ENCODE measurements around the gene CCNL2. TPM values are rescaled to one million over a fixed set of nuclear protein-coding genes. Genes with fewer than 3 reads are reported as not detected.

The CCNL2 gene
- total and polyA plus RNA-seq, 4 donors = 148 to 303 (median 196) TPM

GRCh38 chr1:1353389-1354151 lies 45.6 kb downstream of the CCNL2 start:
- Histone ChIP-seq H3K36me3 (ENCODE audit: control insufficient read depth, insufficient read depth, low read length) (peaks cover 35% of the 10 kb centered on the region), H3K27me3 (ENCODE audit: control insufficient read depth, insufficient read depth, low read length) (peaks cover 23% of the 10 kb centered on the region), H3K4me1 (ENCODE audit: control insufficient read depth, insufficient read depth, low read length) (peaks cover 60% of the 10 kb centered on the region), H3K4me3 (ENCODE audit: low read depth, low read length) (no peak overlapping the region), H3K9me3 (ENCODE audit: control insufficient read depth, insufficient read depth, low read length) (no peaks in the 10 kb centered on the region), H3K27ac (ENCODE audit: low read depth, low read length) (no peak overlapping the region)
- DNase-seq (ENCODE audit: low read depth in 4 of 6, low spot score in 6 of 6) = no peak
- 58% methylated on average over 16 of the region's 28 CpGs for WGBS (ENCODE audit: insufficient coverage)

- WGBS (ENCODE audit: insufficient coverage) = 56% methylated on average over 3 of the region's 5 CpGs
- Histone ChIP-seq H3K4me1 (ENCODE audit: control insufficient read depth, insufficient read depth, low read length) (peaks cover 59% of the 10 kb centered on the region), H3K36me3 (ENCODE audit: control insufficient read depth, insufficient read depth, low read length) (peaks cover 35% of the 10 kb centered on the region), H3K4me3 (ENCODE audit: low read depth, low read length) (no peak overlapping the region), H3K27ac (ENCODE audit: low read depth, low read length) (no peak overlapping the region), H3K9me3 (ENCODE audit: control insufficient read depth, insufficient read depth, low read length) (no peaks in the 10 kb centered on the region), H3K27me3 (ENCODE audit: control insufficient read depth, insufficient read depth, low read length) (peaks cover 17% of the 10 kb centered on the region)
- DNase-seq (ENCODE audit: low read depth in 4 of 6, low spot score in 6 of 6) = no peak
These were observed 46.2 kb downstream of the CCNL2 start for GRCh38 chr1:1352786-1353388.

GRCh38 chr1:1351511-1352427 lies 47.4 kb downstream of the CCNL2 start:
- Histone ChIP-seq H3K27me3 (ENCODE audit: control insufficient read depth, insufficient read depth, low read length) (peaks cover 14% of the 10 kb centered on the region), H3K4me3 (ENCODE audit: low read depth, low read length) (no peak overlapping the region), H3K4me1 (ENCODE audit: control insufficient read depth, insufficient read depth, low read length) (peaks cover 59% of the 10 kb centered on the region), H3K9me3 (ENCODE audit: control insufficient read depth, insufficient read depth, low read length) (no peaks in the 10 kb centered on the region), H3K27ac (ENCODE audit: low read depth, low read length) (peak overlapping the region; percentile 40), H3K36me3 (ENCODE audit: control insufficient read depth, insufficient read depth, low read length) (peaks cover 45% of the 10 kb centered on the region)
- DNase-seq (ENCODE audit: low read depth in 4 of 6, low spot score in 6 of 6) = peak in 1 of 6 donors; percentile 41
- 38% methylated on average over 27 of the region's 29 CpGs for WGBS (ENCODE audit: insufficient coverage)

- Histone ChIP-seq H3K36me3 (ENCODE audit: control insufficient read depth, insufficient read depth, low read length) (peaks cover 64% of the 10 kb centered on the region), H3K27ac (ENCODE audit: low read depth, low read length) (no peak within 1 kb of the TSS)
- WGBS (ENCODE audit: insufficient coverage) = under 1% methylated on average over 107 of the region's 122 CpGs
These were observed 49.7 kb downstream of the CCNL2 start, which contains the start of gene DVL1 for GRCh38 chr1:1349256-1350012. TSS of gene DVL1 (minus strand) at chr1:1349418. CDS start at chr1:1349065, 353 bp downstream.

GRCh38 chr1:1348420-1349255 lies 50.5 kb downstream of the CCNL2 start:
- Histone ChIP-seq H3K36me3 (ENCODE audit: control insufficient read depth, insufficient read depth, low read length) (peaks cover 64% of the 10 kb centered on the region), H3K27ac (ENCODE audit: low read depth, low read length) (no peak overlapping the region), H3K4me1 (ENCODE audit: control insufficient read depth, insufficient read depth, low read length) (peaks cover 59% of the 10 kb centered on the region), H3K27me3 (ENCODE audit: control insufficient read depth, insufficient read depth, low read length) (peaks cover 6% of the 10 kb centered on the region), H3K9me3 (ENCODE audit: control insufficient read depth, insufficient read depth, low read length) (no peaks in the 10 kb centered on the region), H3K4me3 (ENCODE audit: low read depth, low read length) (peak overlapping the region; percentile 56)
- WGBS (ENCODE audit: insufficient coverage) = under 1% methylated on average over 109 of the region's 109 CpGs
- peak in 2 of 6 donors; percentile 49 to 55 for DNase-seq (ENCODE audit: low read depth in 4 of 6, low spot score in 6 of 6)

More at GRCh38 chr1:1349256-1350012, 49.7 kb downstream of the CCNL2 start, which contains the start of gene DVL1:
- peak in 4 of 6 donors; percentile 54 to 91 (median 71) for DNase-seq (ENCODE audit: low read depth in 4 of 6, low spot score in 6 of 6)
- Histone ChIP-seq H3K9me3 (ENCODE audit: control insufficient read depth, insufficient read depth, low read length) (no peaks in the 10 kb centered on the region), H3K27me3 (ENCODE audit: control insufficient read depth, insufficient read depth, low read length) (peaks cover 11% of the 10 kb centered on the region), H3K4me1 (ENCODE audit: control insufficient read depth, insufficient read depth, low read length) (peaks cover 66% of the 10 kb centered on the region), H3K4me3 (ENCODE audit: low read depth, low read length) (peak within 1 kb of the TSS; percentile 56)

- WGBS (ENCODE audit: insufficient coverage) = 25% methylated on average over 22 of the region's 26 CpGs
- DNase-seq (ENCODE audit: low read depth in 4 of 6, low spot score in 6 of 6) = no peak
- Histone ChIP-seq H3K27me3 (ENCODE audit: control insufficient read depth, insufficient read depth, low read length) (no peaks in the 10 kb centered on the region), H3K4me3 (ENCODE audit: low read depth, low read length) (peak overlapping the region; percentile 56), H3K27ac (ENCODE audit: low read depth, low read length) (no peak overlapping the region), H3K36me3 (ENCODE audit: control insufficient read depth, insufficient read depth, low read length) (peaks cover 64% of the 10 kb centered on the region), H3K9me3 (ENCODE audit: control insufficient read depth, insufficient read depth, low read length) (no peaks in the 10 kb centered on the region), H3K4me1 (ENCODE audit: control insufficient read depth, insufficient read depth, low read length) (peaks cover 51% of the 10 kb centered on the region)
These were observed 51.3 kb downstream of the CCNL2 start for GRCh38 chr1:1347663-1348419.

- peak overlapping the region; percentile 56 for H3K4me3 ChIP-seq (ENCODE audit: low read depth, low read length)
- H3K36me3 ChIP-seq (ENCODE audit: control insufficient read depth, insufficient read depth, low read length) = peaks cover 64% of the 10 kb centered on the region
- H3K4me1 ChIP-seq (ENCODE audit: control insufficient read depth, insufficient read depth, low read length) = peaks cover 44% of the 10 kb centered on the region
- no peak for DNase-seq (ENCODE audit: low read depth in 4 of 6, low spot score in 6 of 6)
- H3K9me3 ChIP-seq (ENCODE audit: control insufficient read depth, insufficient read depth, low read length) = no peaks in the 10 kb centered on the region
- 85% methylated on average over 9 of the region's 10 CpGs for WGBS (ENCODE audit: insufficient coverage)
- H3K27ac ChIP-seq (ENCODE audit: low read depth, low read length) = no peak overlapping the region
- no peaks in the 10 kb centered on the region for H3K27me3 ChIP-seq (ENCODE audit: control insufficient read depth, insufficient read depth, low read length)
These were observed 52.0 kb downstream of the CCNL2 start for GRCh38 chr1:1347026-1347595.

- H3K4me3 ChIP-seq (ENCODE audit: low read depth, low read length) = no peak overlapping the region
- WGBS (ENCODE audit: insufficient coverage) = 90% methylated on average over 10 of the region's 10 CpGs
- H3K4me1 ChIP-seq (ENCODE audit: control insufficient read depth, insufficient read depth, low read length) = peaks cover 38% of the 10 kb centered on the region
- no peaks in the 10 kb centered on the region for H3K27me3 ChIP-seq (ENCODE audit: control insufficient read depth, insufficient read depth, low read length)
- no peak for DNase-seq (ENCODE audit: low read depth in 4 of 6, low spot score in 6 of 6)
- no peaks in the 10 kb centered on the region for H3K9me3 ChIP-seq (ENCODE audit: control insufficient read depth, insufficient read depth, low read length)
- peaks cover 64% of the 10 kb centered on the region for H3K36me3 ChIP-seq (ENCODE audit: control insufficient read depth, insufficient read depth, low read length)
- H3K27ac ChIP-seq (ENCODE audit: low read depth, low read length) = no peak overlapping the region
These were observed 52.6 kb downstream of the CCNL2 start for GRCh38 chr1:1346501-1346890.
